ES-I3 (cell line): Measurements from ENCODE around the gene CACNA1C.

Experiments used
- H3K36me3 ChIP-seq: 2 replicates; pipeline ENCODE4 v1.6.1; 2013; ENCODE audit warnings: mild to moderate bottlenecking, low read length, control low read depth, moderate library complexity; ENCODE audit not compliant: insufficient read depth
- H3K4me1 ChIP-seq: 2 replicates; pipeline ENCODE4 v1.6.1; 2013; ENCODE audit warnings: mild to moderate bottlenecking, control low read depth, low read length; ENCODE audit not compliant: insufficient read depth
- H3K9ac ChIP-seq: 2 replicates; pipeline ENCODE4 v1.6.1; 2013; ENCODE audit warnings: low read depth, mild to moderate bottlenecking, low read length, moderate library complexity
- H3K9me3 ChIP-seq: 2 replicates; pipeline ENCODE4 v1.6.1; 2013; ENCODE audit warnings: mild to moderate bottlenecking, low read length, moderate library complexity; ENCODE audit not compliant: control insufficient read depth, insufficient read depth

Gene CACNA1C

GRCh38 chr12:2409656-2410265, 357.0 kb downstream of the CACNA1C start:
- H3K36me3 ChIP-seq: no peaks in the 10 kb centered on the region

GRCh38 chr12:2410496-2410895, 357.7 kb downstream of the CACNA1C start:
- H3K36me3 ChIP-seq: no peaks in the 10 kb centered on the region
- H3K9ac ChIP-seq: no peak overlapping the region
- peaks cover 8% of the 10 kb centered on the region; the same call in 1 of the 2 replicates for H3K4me1 ChIP-seq
- H3K9me3 ChIP-seq: no peaks in the 10 kb centered on the region

More at GRCh38 chr12:2409656-2410265, 357.0 kb downstream of the CACNA1C start:
- Histone ChIP-seq H3K9me3 (no peaks in the 10 kb centered on the region), H3K4me1 (peaks cover 8% of the 10 kb centered on the region; the same call in 1 of the 2 replicates), H3K9ac (no peak overlapping the region)

- Histone ChIP-seq H3K4me1 (peaks cover 8% of the 10 kb centered on the region; the same call in 1 of the 2 replicates), H3K9me3 (no peaks in the 10 kb centered on the region)
Measured at GRCh38 chr12:2411011-2411410, 358.2 kb downstream of the CACNA1C start.

GRCh38 chr12:2411616-2412304, 359.0 kb downstream of the CACNA1C start:
- H3K9me3 ChIP-seq: no peaks in the 10 kb centered on the region
- H3K9ac ChIP-seq: no peak overlapping the region
- H3K36me3 ChIP-seq: no peaks in the 10 kb centered on the region
- peaks cover 8% of the 10 kb centered on the region; the same call in 1 of the 2 replicates for H3K4me1 ChIP-seq

More at GRCh38 chr12:2411011-2411410, 358.2 kb downstream of the CACNA1C start:
- Histone ChIP-seq H3K9ac (no peak overlapping the region), H3K36me3 (no peaks in the 10 kb centered on the region)

GRCh38 chr12:2412305-2412643, 359.5 kb downstream of the CACNA1C start:
- H3K9ac ChIP-seq: no peak overlapping the region
- H3K36me3 ChIP-seq: no peaks in the 10 kb centered on the region
- H3K9me3 ChIP-seq: no peaks in the 10 kb centered on the region
- H3K4me1 ChIP-seq: peaks cover 9% of the 10 kb centered on the region

GRCh38 chr12:2413301-2413700, 360.5 kb downstream of the CACNA1C start:
- Histone ChIP-seq H3K9me3 (no peaks in the 10 kb centered on the region), H3K9ac (no peak overlapping the region), H3K36me3 (no peaks in the 10 kb centered on the region), H3K4me1 (peaks cover 20% of the 10 kb centered on the region)

GRCh38 chr12:2413999-2414792, 361.4 kb downstream of the CACNA1C start:
- Histone ChIP-seq H3K9me3 (no peaks in the 10 kb centered on the region), H3K9ac (no peak overlapping the region), H3K4me1 (peaks cover 21% of the 10 kb centered on the region), H3K36me3 (no peaks in the 10 kb centered on the region)

- Histone ChIP-seq H3K36me3 (no peaks in the 10 kb centered on the region), H3K9ac (no peak overlapping the region), H3K9me3 (no peaks in the 10 kb centered on the region), H3K4me1 (peaks cover 21% of the 10 kb centered on the region)
Measured at GRCh38 chr12:2414810-2415567, 362.2 kb downstream of the CACNA1C start.

GRCh38 chr12:2415568-2415944, 362.8 kb downstream of the CACNA1C start:
- no peaks in the 10 kb centered on the region for H3K36me3 ChIP-seq
- H3K9me3 ChIP-seq: no peaks in the 10 kb centered on the region
- H3K4me1 ChIP-seq: peaks cover 21% of the 10 kb centered on the region
- H3K9ac ChIP-seq: no peak overlapping the region

- Histone ChIP-seq H3K36me3 (no peaks in the 10 kb centered on the region), H3K9me3 (no peaks in the 10 kb centered on the region), H3K9ac (no peak overlapping the region), H3K4me1 (peaks cover 21% of the 10 kb centered on the region)
Measured at GRCh38 chr12:2416158-2416557, 363.4 kb downstream of the CACNA1C start.

- H3K36me3 ChIP-seq: no peaks in the 10 kb centered on the region
- H3K9ac ChIP-seq: no peak overlapping the region
- H3K9me3 ChIP-seq: no peaks in the 10 kb centered on the region
- H3K4me1 ChIP-seq: peaks cover 14% of the 10 kb centered on the region
Measured at GRCh38 chr12:2417481-2418160, 364.8 kb downstream of the CACNA1C start.

GRCh38 chr12:2418579-2418978, 365.8 kb downstream of the CACNA1C start:
- Histone ChIP-seq H3K4me1 (peaks cover 14% of the 10 kb centered on the region), H3K9ac (no peak overlapping the region), H3K36me3 (no peaks in the 10 kb centered on the region), H3K9me3 (no peaks in the 10 kb centered on the region)

GRCh38 chr12:2422591-2422990, 369.8 kb downstream of the CACNA1C start:
- H3K9me3 ChIP-seq: 0 out of 2 replicates have a peak, but pooled peaks cover 3% of the 10 kb centered on the region
- H3K36me3 ChIP-seq: no peaks in the 10 kb centered on the region
- H3K9ac ChIP-seq: no peak overlapping the region
- peaks cover 9% of the 10 kb centered on the region; the same call in 1 of the 2 replicates for H3K4me1 ChIP-seq

- H3K4me1 ChIP-seq: no peaks in the 10 kb centered on the region
- no peaks in the 10 kb centered on the region for H3K36me3 ChIP-seq
- H3K9ac ChIP-seq: no peak overlapping the region
Measured at GRCh38 chr12:2429032-2429431, 376.2 kb downstream of the CACNA1C start.

More at GRCh38 chr12:2429032-2429431, 376.2 kb downstream of the CACNA1C start:
- H3K9me3 ChIP-seq: 0 out of 2 replicates have a peak, but pooled peaks cover 3% of the 10 kb centered on the region
